GM18873 (cell line): ENCODE measurements around the gene FBP1.

ENCODE experiments used
- ATAC-seq: cut with Tn5 transposase; IDR thresholded peaks from one replicate; pipeline ENCODE4 v1.9.1; 2021; ENCODE audit warnings: mild to moderate bottlenecking, moderate library complexity, moderate number of reproducible peaks; ENCODE audit not compliant: unreplicated experiment, low FRiP score

FBP1 gene

GRCh38 chr9:94639061-94639998 lies at the start of gene FBP1:
Gene FBP1 (minus strand): TSS chr9:94639518. CDS start chr9:94639310, 208 bp downstream.
- ATAC-seq, result no peak

DNA sequence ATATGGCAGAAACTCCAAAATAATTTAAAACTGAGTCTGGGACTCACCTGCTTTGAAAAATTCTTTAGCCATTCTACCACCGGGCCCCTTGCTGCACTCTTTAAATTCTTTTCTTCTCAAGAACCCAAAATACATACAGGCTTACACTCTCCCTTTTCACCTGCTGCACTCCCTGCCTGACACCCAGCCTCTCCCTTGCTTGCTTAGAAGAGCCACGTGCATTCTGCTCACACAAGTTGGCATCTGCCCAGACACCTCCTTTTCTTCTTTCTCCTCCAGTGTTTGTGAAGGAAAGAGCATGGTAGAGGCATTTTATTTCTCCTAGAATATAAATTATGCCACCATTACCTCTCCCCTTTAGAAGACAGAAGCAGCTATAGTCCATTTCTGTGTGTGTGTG lies 48.1 kb upstream of the FBP1 start:
- no peak for ATAC-seq

GRCh38 chr9:94685359-94685758 lies 46.0 kb upstream of the FBP1 start:
- ATAC-seq, result no peak

DNA sequence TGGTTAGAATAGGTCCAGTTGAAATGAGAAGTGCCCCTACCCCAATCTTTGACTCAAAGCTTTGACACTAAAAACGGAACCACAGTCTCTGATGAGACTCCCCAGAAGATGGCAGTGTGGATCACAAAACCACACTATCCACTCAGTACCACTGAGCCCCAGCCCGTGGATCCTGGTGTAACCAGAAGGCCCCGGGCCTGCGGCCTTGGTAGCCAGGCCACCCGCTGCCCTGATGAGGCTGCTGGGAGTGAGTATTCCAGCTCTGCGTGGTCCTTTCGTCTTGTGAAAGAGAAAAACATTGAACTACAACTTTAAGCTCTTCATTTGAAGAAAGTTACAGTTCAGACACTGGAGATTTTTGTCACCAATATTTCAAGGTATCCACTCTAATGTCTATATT lies 42.2 kb upstream of the FBP1 start:
- ATAC-seq, result no peak

DNA sequence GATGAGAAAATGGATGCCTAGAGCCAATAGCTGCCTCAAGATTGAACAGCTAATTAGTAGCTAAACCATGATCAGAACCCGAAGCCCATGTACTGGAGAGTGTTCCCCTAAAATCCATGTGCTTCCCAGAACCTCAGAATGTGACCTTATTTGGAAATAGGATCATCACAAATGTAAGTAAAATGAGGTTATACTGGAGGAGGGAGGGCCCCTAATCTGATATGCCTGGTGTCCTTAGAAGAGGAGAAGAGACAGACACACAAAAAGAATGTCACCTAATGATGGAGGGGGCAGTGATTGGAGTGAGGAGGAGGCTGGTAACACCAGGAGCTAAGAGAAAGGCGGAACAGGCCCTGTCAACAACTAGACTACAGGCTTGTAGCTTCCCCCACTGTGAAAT lies 41.3 kb upstream of the FBP1 start:
- ATAC-seq, result no peak

DNA sequence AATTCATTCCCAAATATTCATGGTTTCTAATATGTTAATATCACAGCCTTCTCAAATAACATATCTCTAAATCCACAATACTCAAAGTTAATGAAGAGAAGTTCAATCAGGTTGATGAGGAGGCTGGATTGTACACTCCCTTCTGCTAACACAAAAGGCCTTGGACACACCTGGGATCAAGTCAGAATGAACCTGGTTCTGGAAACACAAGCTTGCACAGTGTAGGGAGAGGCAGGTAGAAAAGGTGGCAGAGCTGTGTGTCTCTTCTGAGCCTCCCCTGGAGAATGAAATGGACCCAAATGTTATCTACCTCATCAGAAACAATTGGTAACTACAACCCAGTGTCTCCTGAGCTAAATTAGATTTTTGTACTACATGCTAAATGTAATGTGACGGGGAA lies 40.7 kb upstream of the FBP1 start:
- no peak for ATAC-seq

DNA sequence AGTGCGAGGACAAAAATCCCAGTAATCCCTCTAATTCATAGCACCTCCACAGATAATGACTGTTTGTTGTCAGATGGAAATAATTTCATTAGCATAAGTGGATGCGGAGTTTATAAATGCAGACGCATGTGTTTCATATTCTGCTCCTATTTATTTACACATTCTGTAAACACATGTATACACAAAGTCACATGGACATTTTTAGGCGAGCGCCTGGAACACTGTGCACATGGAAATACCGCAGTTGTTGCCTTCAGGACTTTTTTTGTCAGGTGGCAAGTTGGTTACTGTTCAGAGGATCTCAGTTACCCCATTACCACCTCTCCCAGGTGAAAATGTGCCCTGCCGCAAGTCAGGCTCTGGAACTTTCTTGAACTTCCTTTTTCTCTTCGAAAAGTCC lies 40.3 kb upstream of the FBP1 start:
- no peak for ATAC-seq

GRCh38 chr9:94677929-94678328 lies 38.6 kb upstream of the FBP1 start:
- no peak for ATAC-seq

DNA sequence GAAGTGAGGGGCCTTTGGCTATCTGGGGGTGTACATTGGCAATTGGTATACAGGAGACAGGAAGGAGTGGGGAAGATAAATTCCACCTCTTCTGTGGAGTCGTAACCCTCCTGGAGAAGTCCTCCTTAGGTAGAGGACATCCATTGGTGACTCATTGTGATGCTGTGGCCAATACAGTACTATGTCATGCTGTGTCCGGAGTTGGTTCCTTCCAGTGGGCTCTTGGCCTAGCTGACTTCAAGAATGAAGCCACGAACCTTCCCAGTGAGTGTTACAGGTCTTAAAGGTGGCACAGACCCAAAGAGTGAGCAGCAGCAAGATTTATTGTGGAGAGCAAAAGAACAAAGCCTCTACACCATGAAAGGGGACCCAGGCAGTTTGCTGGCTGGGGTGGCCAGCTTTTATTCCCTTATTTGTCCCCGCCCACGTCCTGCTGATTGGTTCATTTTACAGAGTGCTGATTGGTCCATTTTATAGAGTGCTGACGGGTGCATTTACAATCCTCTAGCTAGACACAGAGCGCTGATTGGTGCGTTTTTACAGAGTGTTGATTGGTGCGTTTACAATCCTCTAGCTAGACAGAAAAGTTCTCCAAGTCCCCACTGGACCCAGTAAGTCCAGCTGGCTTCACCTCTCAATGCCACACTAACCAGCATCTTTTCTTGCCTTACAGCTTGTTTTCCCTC lies 37.3 kb upstream of the FBP1 start:
- ATAC-seq, result no peak

GRCh38 chr9:94675008-94675881 lies 35.9 kb upstream of the FBP1 start:
- no peak for ATAC-seq

GRCh38 chr9:94672811-94673487 lies 33.6 kb upstream of the FBP1 start:
- no peak for ATAC-seq

GRCh38 chr9:94668928-94669729 lies 29.8 kb upstream of the FBP1 start:
- ATAC-seq, result peak; percentile 52

GRCh38 chr9:94668418-94668927 lies 29.2 kb upstream of the FBP1 start:
- no peak for ATAC-seq

- no peak for ATAC-seq
These were observed 27.2 kb upstream of the FBP1 start for GRCh38 chr9:94666364-94667099.

DNA sequence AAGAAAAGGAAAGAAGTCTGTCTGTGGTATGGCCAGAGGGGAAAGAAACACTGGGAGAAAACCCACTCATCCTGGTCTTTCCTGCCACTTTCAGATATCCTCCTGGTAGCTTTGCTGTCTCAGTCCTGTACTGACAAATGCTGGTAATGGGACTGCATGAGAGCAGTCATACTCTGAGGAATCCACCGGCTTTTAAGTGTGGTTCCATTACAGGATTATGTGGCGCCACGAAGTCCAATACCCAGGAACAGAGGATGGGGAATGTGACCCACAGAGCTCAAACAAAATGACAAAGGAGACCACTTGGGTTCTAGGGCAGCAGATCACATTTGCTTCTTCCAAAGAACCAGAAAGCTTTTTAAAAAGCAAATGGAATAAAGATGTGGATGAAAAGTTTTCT lies 26.3 kb upstream of the FBP1 start:
- no peak for ATAC-seq

- ATAC-seq, result no peak
These were observed 25.5 kb upstream of the FBP1 start for GRCh38 chr9:94664801-94665200.

- no peak for ATAC-seq
These were observed 24.3 kb upstream of the FBP1 start for GRCh38 chr9:94663640-94664039.

DNA sequence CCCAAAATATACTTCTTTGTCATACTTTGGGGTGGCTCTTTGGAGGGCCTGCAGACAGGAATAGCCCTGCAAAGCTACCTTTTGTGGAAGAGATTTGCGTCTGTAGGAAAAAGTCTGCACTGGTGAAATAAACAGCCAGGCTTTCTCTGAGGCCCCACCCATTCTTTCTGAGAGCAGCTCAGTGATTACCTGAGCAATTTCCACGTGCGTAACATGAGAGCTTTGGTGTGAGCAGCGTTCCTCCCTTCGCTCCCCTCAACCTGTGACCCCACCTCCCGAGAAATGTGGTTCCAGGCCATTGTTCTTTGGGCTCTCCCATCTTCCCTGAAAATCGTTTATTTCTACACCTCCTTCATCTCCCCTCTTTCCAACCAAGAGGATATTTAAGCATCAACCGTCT lies 23.8 kb upstream of the FBP1 start:
- ATAC-seq, result no peak
